Stimulated activated CD4-positive, alpha-beta T cell treated with anti-CD3 and anti-CD28 coated beads, TNF-alpha, amount 100 ng/mL, for 48 hours (primary cell): Measurements from ENCODE around the gene OR2M3.
"Not testable (repeated sequence)": the region's sequence is repeated elsewhere in the genome, so short reads cannot be mapped to it uniquely, and the experiment has no call there.

Experiments
- DNase-seq, 3 donors: peaks; one replicate each; pipeline ENCODE4 v3.0.0-alpha.2; 2020; ENCODE audit warnings: low read depth in 3 of 3

Gene OR2M3

GRCh38 chr1:248196965-248197364 is at the start of gene OR2M3:
TSS of gene OR2M3 (plus strand) at chr1:248197265. CDS start at chr1:248203068, 5,803 bp downstream.
- no peak for DNase-seq

- no peak for DNase-seq
These were observed 44.8 kb upstream of the OR2M3 start for GRCh38 chr1:248152056-248152827.

GRCh38 chr1:248155927-248156326 is 41.1 kb upstream of the OR2M3 start:
- DNase-seq: no peak

GRCh38 chr1:248158758-248159157 is 38.3 kb upstream of the OR2M3 start:
- no peak for DNase-seq

- DNase-seq: no peak
These were observed 33.0 kb upstream of the OR2M3 start for GRCh38 chr1:248164031-248164430.

- DNase-seq: no peak
These were observed 31.9 kb upstream of the OR2M3 start for GRCh38 chr1:248165186-248165585.

- DNase-seq: no peak
These were observed 22.5 kb upstream of the OR2M3 start, which contains the start of gene OR2M2 for GRCh38 chr1:248174521-248174920. TSS of gene OR2M2 (plus strand) at chr1:248174821. CDS start at chr1:248179986, 5,165 bp downstream.

- DNase-seq: no peak
These were observed 13.1 kb upstream of the OR2M3 start for GRCh38 chr1:248183996-248184395.

- DNase-seq: no peak
These were observed 9.7 kb upstream of the OR2M3 start for GRCh38 chr1:248187363-248187762.

GRCh38 chr1:248189026-248189425 is 8.0 kb upstream of the OR2M3 start:
- DNase-seq: no peak

GRCh38 chr1:248194117-248194516 is 2.9 kb upstream of the OR2M3 start:
- DNase-seq: no peak

- DNase-seq: no peak
These were observed 18.8 kb downstream of the OR2M3 start for GRCh38 chr1:248215880-248216279.

GRCh38 chr1:248225537-248225936 is 28.5 kb downstream of the OR2M3 start:
- no peak for DNase-seq

GRCh38 chr1:248229360-248229908 is 32.4 kb downstream of the OR2M3 start:
- DNase-seq: no peak

GRCh38 chr1:248231117-248231516 is 34.1 kb downstream of the OR2M3 start, which contains the start of gene OR2M4:
TSS of gene OR2M4 (plus strand) at chr1:248231417. CDS start at chr1:248238929, 7,512 bp downstream.
- no peak for DNase-seq

- DNase-seq: no peak
These were observed 42.4 kb downstream of the OR2M3 start for GRCh38 chr1:248239478-248239877.

- DNase-seq: peak in 1 of 3 donors; percentile 21
These were observed 46.1 kb downstream of the OR2M3 start for GRCh38 chr1:248243204-248243603.

GRCh38 chr1:248259309-248259708 is 62.2 kb downstream of the OR2M3 start:
- DNase-seq: not testable (repeated sequence)
